Measurements from ENCODE around the gene RBPJL. TPM values are rescaled to one million over a fixed set of nuclear protein-coding genes. Genes with fewer than 3 reads are reported as not detected.

RBPJL gene
- total and polyA plus RNA-seq, 8 donors, result 169 to 1,575 (median 454) TPM

DNA sequence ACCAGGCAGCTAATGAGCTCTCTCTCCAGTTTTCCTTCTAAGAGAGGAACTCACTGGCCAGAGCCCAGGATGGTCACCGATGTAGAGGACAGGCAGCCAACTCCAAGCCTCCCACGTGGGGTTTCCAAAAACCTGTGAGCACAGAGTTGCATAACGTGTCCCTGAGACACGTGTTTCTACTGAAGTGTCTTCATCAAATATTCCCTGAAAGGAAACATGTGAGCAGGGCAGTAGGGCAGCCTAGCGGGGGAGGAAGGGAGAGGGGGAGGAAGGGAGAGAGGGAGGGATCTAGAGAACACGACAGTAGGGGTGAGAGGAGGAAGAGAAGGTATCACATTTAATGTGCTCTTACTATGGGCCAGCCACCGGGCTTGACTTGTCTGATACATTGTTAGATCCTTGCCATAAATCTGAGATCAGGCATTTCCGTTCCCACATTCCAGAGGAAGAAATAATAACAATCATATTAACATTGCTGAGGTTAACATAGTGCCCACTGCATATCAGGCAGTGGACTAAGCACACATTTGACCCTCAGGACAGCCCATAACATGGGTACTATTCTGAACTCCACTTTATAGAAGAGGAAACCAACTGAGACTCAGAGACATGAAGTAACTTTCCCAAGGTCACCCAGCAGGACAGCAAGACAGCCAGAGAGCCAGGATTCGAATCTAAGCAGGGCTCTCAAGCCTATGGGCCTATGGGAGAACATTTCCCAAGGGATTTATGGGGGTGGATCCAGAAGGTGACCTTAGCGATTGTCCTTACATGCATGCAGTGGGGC lies 51.8 kb downstream of the RBPJL start:
- Histone ChIP-seq H3K9me3 (no peaks in the 10 kb centered on the region), H3K4me1 (peaks cover 5 to 55% (median 8%) of the 10 kb centered on the region in 3 donors), H3K27me3 (no peaks in the 10 kb centered on the region), H3K36me3 (no peaks in the 10 kb centered on the region), H3K27ac (peak overlapping the region; percentile 7 to 97 (median 82)), H3K4me3 (no peak overlapping the region)
- FAIRE-seq, result no peak
- ATAC-seq, result peak in 2 of 4 donors; percentile 1 to 4
- TF ChIP-seq, protein P1, sequence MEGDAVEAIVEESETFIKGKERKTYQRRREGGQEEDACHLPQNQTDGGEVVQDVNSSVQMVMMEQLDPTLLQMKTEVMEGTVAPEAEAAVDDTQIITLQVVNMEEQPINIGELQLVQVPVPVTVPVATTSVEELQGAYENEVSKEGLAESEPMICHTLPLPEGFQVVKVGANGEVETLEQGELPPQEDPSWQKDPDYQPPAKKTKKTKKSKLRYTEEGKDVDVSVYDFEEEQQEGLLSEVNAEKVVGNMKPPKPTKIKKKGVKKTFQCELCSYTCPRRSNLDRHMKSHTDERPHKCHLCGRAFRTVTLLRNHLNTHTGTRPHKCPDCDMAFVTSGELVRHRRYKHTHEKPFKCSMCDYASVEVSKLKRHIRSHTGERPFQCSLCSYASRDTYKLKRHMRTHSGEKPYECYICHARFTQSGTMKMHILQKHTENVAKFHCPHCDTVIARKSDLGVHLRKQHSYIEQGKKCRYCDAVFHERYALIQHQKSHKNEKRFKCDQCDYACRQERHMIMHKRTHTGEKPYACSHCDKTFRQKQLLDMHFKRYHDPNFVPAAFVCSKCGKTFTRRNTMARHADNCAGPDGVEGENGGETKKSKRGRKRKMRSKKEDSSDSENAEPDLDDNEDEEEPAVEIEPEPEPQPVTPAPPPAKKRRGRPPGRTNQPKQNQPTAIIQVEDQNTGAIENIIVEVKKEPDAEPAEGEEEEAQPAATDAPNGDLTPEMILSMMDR (IDR thresholded peaks at IDR 0.05), result no peak
- intact Hi-C loops (cut with DNase I), result no loop called here
- peak in 4 of 6 donors; percentile 53 to 61 (median 56) for DNase-seq
- WGBS, 2 donors, result 53 to 55% methylated on average over 10 of the region's 10 CpGs

DNA sequence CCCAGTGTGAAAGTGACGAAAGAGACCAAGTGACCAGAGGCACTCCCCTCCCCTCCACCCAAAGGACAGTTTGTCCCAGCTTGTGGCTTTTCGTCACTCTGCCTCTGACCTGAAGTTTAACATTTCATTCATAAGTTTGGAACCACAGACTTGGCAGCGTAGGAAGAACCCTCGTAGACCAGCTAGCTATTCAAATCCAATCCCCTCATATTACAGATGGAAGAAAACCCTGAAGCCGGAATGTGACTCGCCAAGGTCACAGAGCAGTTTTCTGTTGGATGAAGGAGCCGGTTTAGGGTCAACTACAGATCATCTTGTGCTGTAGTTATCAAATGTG lies 52.4 kb downstream of the RBPJL start:
- intact Hi-C loops (cut with DNase I), result no loop called here
- no peak for DNase-seq
- TF ChIP-seq, protein P1 (IDR thresholded peaks at IDR 0.05), result no peak
- Histone ChIP-seq H3K4me1 (peaks cover 5 to 60% (median 12%) of the 10 kb centered on the region in 3 donors), H3K9me3 (no peaks in the 10 kb centered on the region), H3K27me3 (no peaks in the 10 kb centered on the region), H3K27ac (peak overlapping the region; percentile 17 to 97 (median 82)), H3K4me3 (no peak overlapping the region), H3K36me3 (no peaks in the 10 kb centered on the region)
- 61 to 64% methylated on average over 7 of the region's 7 CpGs for WGBS, 2 donors
- no peak for FAIRE-seq
- no peak for ATAC-seq

DNA sequence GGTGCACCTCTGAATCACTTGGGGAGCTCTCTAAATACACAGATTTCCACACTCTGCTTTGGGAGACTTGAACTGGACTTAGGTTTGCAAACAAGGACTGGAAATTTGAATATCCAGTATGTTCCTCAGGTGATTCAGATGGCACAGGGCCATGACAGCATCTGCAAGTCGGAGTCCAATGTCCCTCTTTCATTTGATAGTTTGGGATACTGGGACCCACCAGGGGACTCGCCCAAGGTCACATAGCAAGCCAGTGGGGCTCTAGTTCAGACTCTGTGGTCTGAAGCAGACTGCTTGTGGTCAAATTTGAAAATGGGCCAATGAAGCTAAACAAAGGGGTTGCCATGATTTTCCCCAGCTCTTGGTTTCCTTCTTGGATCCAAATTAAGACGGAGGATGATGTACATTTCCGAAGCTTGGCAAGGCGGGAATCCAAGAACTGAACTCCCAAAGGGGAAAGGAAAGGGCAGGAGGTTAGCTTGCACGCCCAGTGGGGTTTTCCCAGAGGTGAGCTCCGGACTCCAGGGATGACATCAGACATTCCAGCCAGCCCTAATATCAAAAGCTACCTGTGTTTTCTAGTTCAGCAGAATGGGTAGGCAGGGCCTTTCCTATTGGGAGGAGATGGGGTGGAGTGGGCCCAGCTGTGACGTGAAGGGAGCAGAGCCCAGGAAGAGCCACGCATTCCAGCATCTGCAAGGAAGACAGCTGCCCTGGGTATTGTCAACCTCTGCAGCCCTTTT lies 52.9 kb downstream of the RBPJL start:
- H3K4me3 ChIP-seq, result no peak overlapping the region
- intact Hi-C loops (cut with DNase I), result no loop called here
- no peaks in the 10 kb centered on the region for H3K36me3 ChIP-seq
- DNase-seq (peak in 1 of 6 donors; percentile 72), ATAC-seq (peak in 3 of 4 donors; percentile 2 to 24 (median 8)), FAIRE-seq (no peak)
- H3K27me3 ChIP-seq, result no peaks in the 10 kb centered on the region
- TF ChIP-seq, protein P1 (IDR thresholded peaks at IDR 0.05), result no peak
- no peaks in the 10 kb centered on the region for H3K9me3 ChIP-seq
- 57 to 65% methylated on average over 9 of the region's 9 CpGs for WGBS, 2 donors
- H3K27ac ChIP-seq, result peak overlapping the region; percentile 17 to 97 (median 82)
- peaks cover 5 to 63% (median 12%) of the 10 kb centered on the region in 3 donors for H3K4me1 ChIP-seq

DNA sequence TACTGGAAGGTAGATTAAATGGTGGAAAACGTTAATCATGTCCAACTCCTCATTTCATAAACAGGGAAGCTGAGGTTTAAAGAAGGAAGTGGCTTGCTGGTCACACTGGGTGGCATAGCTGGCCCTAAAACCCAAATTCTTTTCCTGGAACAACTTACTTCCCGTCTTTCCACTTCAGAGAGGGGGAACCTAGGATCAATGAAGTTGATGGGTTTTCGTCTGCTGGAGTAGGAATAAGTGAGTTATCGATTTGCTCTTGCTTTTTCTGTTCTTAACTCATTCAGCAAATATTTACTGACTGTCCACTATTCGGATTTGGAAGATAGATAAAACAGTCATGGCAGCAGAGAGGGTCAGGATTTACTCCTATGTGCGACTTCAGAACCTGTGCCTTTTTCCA lies 55.2 kb downstream of the RBPJL start:
- peaks cover 0 to 4% (median 0%) of the 10 kb centered on the region in 3 donors for H3K36me3 ChIP-seq
- peak overlapping the region in 2 of 4 donors; percentile 94 to 97 for H3K27ac ChIP-seq
- H3K4me3 ChIP-seq, result no peak overlapping the region
- WGBS, 2 donors, result 17 to 25% methylated on average over 6 of the region's 6 CpGs
- H3K4me1 ChIP-seq, result peaks cover 5 to 63% (median 12%) of the 10 kb centered on the region in 3 donors
- TF ChIP-seq, protein P1 (IDR thresholded peaks at IDR 0.05), result no peak
- intact Hi-C loops (cut with DNase I), result no loop called here
- DNase-seq (no peak), ATAC-seq (no peak), FAIRE-seq (no peak)
- H3K27me3 ChIP-seq, result no peaks in the 10 kb centered on the region
- no peaks in the 10 kb centered on the region for H3K9me3 ChIP-seq

All from pancreas (tissue), 10 donors.